ENCODE measurements around the gene RAB18. TPM values are rescaled to one million over a fixed set of nuclear protein-coding genes. Genes with fewer than 3 reads are reported as not detected.
"Not testable (repeated sequence)": the region's sequence is repeated elsewhere in the genome, so short reads cannot be mapped to it uniquely, and the experiment has no call there.

Gene RAB18
- total RNA-seq = 10 to 100 TPM; 64.0 to 69.6 TPM

- peak within 1 kb of the TSS; percentile 99 for H3K4me3 Mint-ChIP-seq
- POLR2A ChIA-PET = interaction anchor here (0.8 to 2.4 kb wide), 14 partner anchors 10 to 830 kb away, joined by 3 to 19 read pairs (median 4); partner anchors contain the start of genes PDSS1 and YME1L1
These were observed at the start of gene RAB18 for GRCh38 chr10:27504007-27504807. Gene RAB18 (plus strand): TSS chr10:27504304. CDS start chr10:27504370, 66 bp downstream.

GRCh38 chr10:27454837-27455236 lies 49.3 kb upstream of the RAB18 start:
- no peak overlapping the region for H3K27ac Mint-ChIP-seq
- H3K4me3 Mint-ChIP-seq = no peak overlapping the region
- no peaks in the 10 kb centered on the region for H3K36me3 Mint-ChIP-seq
- H3K9me3 Mint-ChIP-seq = no peaks in the 10 kb centered on the region
- no peak for DNase-seq
- peaks cover 7% of the 10 kb centered on the region for H3K27me3 Mint-ChIP-seq
- H3K4me1 Mint-ChIP-seq = peaks cover 3% of the 10 kb centered on the region
- POLR2A ChIA-PET = no interaction called here
- ATAC-seq (ENCODE audit: low read depth) = no peak

More at GRCh38 chr10:27504007-27504807, at the start of gene RAB18:
- H3K4me1 Mint-ChIP-seq = peaks cover 39% of the 10 kb centered on the region
- peak; percentile 94 for DNase-seq
- ATAC-seq (ENCODE audit: low read depth) = peak; percentile 98
- H3K27me3 Mint-ChIP-seq = no peaks in the 10 kb centered on the region
- H3K27ac Mint-ChIP-seq = peak within 1 kb of the TSS; percentile 99
- H3K36me3 Mint-ChIP-seq = peaks cover 7% of the 10 kb centered on the region
- no peaks in the 10 kb centered on the region for H3K9me3 Mint-ChIP-seq

- ATAC-seq (ENCODE audit: low read depth) (no peak), DNase-seq (no peak)
- POLR2A ChIA-PET = no interaction called here
- peaks cover 3% of the 10 kb centered on the region for H3K4me1 Mint-ChIP-seq
- no peaks in the 10 kb centered on the region for H3K36me3 Mint-ChIP-seq
- H3K9me3 Mint-ChIP-seq = no peaks in the 10 kb centered on the region
- no peak overlapping the region for H3K4me3 Mint-ChIP-seq
- no peaks in the 10 kb centered on the region for H3K27me3 Mint-ChIP-seq
- H3K27ac Mint-ChIP-seq = no peak overlapping the region
These were observed 46.7 kb upstream of the RAB18 start for GRCh38 chr10:27457261-27457945.

- POLR2A ChIA-PET = no interaction called here
- DNase-seq (no peak), ATAC-seq (ENCODE audit: low read depth) (no peak)
These were observed 46.1 kb upstream of the RAB18 start for GRCh38 chr10:27457966-27458365.

GRCh38 chr10:27461312-27461711 lies 42.8 kb upstream of the RAB18 start:
- no peak overlapping the region for H3K27ac Mint-ChIP-seq
- peaks cover 8% of the 10 kb centered on the region for H3K9me3 Mint-ChIP-seq
- no peak for ATAC-seq (ENCODE audit: low read depth)
- no peak for DNase-seq
- H3K27me3 Mint-ChIP-seq = no peaks in the 10 kb centered on the region
- H3K4me3 Mint-ChIP-seq = no peak overlapping the region
- peaks cover 6% of the 10 kb centered on the region for H3K36me3 Mint-ChIP-seq
- POLR2A ChIA-PET = no interaction called here
- H3K4me1 Mint-ChIP-seq = peaks cover 30% of the 10 kb centered on the region

More at GRCh38 chr10:27457966-27458365, 46.1 kb upstream of the RAB18 start:
- no peak overlapping the region for H3K4me3 Mint-ChIP-seq
- H3K36me3 Mint-ChIP-seq = no peaks in the 10 kb centered on the region
- peaks cover 3% of the 10 kb centered on the region for H3K4me1 Mint-ChIP-seq
- peaks cover 2% of the 10 kb centered on the region for H3K9me3 Mint-ChIP-seq
- no peaks in the 10 kb centered on the region for H3K27me3 Mint-ChIP-seq
- H3K27ac Mint-ChIP-seq = no peak overlapping the region

GRCh38 chr10:27463961-27464360 lies 40.1 kb upstream of the RAB18 start:
- ATAC-seq (ENCODE audit: low read depth) (no peak), DNase-seq (no peak)
- H3K27ac Mint-ChIP-seq = peak overlapping the region; percentile 76
- peaks cover 27% of the 10 kb centered on the region for H3K4me1 Mint-ChIP-seq
- POLR2A ChIA-PET = interaction anchor here (0.7 kb wide), 1 partner anchor 40 kb away, joined by 4 read pairs; the partner anchor contains the start of gene RAB18
- no peaks in the 10 kb centered on the region for H3K27me3 Mint-ChIP-seq
- H3K4me3 Mint-ChIP-seq = no peak overlapping the region
- H3K9me3 Mint-ChIP-seq = peaks cover 8% of the 10 kb centered on the region
- peaks cover 6% of the 10 kb centered on the region for H3K36me3 Mint-ChIP-seq

GRCh38 chr10:27464993-27465392 lies 39.1 kb upstream of the RAB18 start:
- Mint-ChIP-seq H3K27ac (peak overlapping the region; percentile 76), H3K4me3 (peak overlapping the region; percentile 57)

GRCh38 chr10:27465596-27465995 lies 38.5 kb upstream of the RAB18 start:
- Mint-ChIP-seq H3K4me1 (peaks cover 27% of the 10 kb centered on the region), H3K27ac (peak overlapping the region; percentile 66)
- not testable (repeated sequence) for H3K27me3 Mint-ChIP-seq; ATAC-seq (ENCODE audit: low read depth); H3K36me3 Mint-ChIP-seq; DNase-seq; H3K4me3 Mint-ChIP-seq; H3K9me3 Mint-ChIP-seq
- POLR2A ChIA-PET = interaction anchor here (1.0 kb wide), 1 partner anchor 38 kb away, joined by 4 read pairs; the partner anchor contains the start of gene RAB18

More at GRCh38 chr10:27464993-27465392, 39.1 kb upstream of the RAB18 start:
- H3K4me1 Mint-ChIP-seq = peaks cover 27% of the 10 kb centered on the region
- no peaks in the 10 kb centered on the region for H3K27me3 Mint-ChIP-seq
- POLR2A ChIA-PET = interaction anchor here (1.0 kb wide), 1 partner anchor 39 kb away, joined by 4 read pairs; the partner anchor contains the start of gene RAB18
- peaks cover 6% of the 10 kb centered on the region for H3K36me3 Mint-ChIP-seq
- DNase-seq (no peak), ATAC-seq (ENCODE audit: low read depth) (peak; percentile 92)
- peaks cover 8% of the 10 kb centered on the region for H3K9me3 Mint-ChIP-seq

- POLR2A ChIA-PET = interaction anchor here (1.7 kb wide), 1 partner anchor 33 kb away, joined by 6 read pairs; the partner anchor contains the start of gene RAB18
- ATAC-seq (ENCODE audit: low read depth) = no peak
- no peak for DNase-seq
- H3K4me1 Mint-ChIP-seq = peaks cover 2% of the 10 kb centered on the region
- H3K36me3 Mint-ChIP-seq = no peaks in the 10 kb centered on the region
- no peak overlapping the region for H3K4me3 Mint-ChIP-seq
- no peaks in the 10 kb centered on the region for H3K9me3 Mint-ChIP-seq
- H3K27me3 Mint-ChIP-seq = peaks cover 13% of the 10 kb centered on the region
- H3K27ac Mint-ChIP-seq = no peak overlapping the region
These were observed 33.2 kb upstream of the RAB18 start for GRCh38 chr10:27470885-27471284.

GRCh38 chr10:27474741-27475140 lies 29.4 kb upstream of the RAB18 start:
- peaks cover 1% of the 10 kb centered on the region for H3K9me3 Mint-ChIP-seq
- peaks cover 16% of the 10 kb centered on the region for H3K27me3 Mint-ChIP-seq
- no peaks in the 10 kb centered on the region for H3K36me3 Mint-ChIP-seq
- no peak overlapping the region for H3K27ac Mint-ChIP-seq
- no peak for ATAC-seq (ENCODE audit: low read depth)
- POLR2A ChIA-PET = no interaction called here
- DNase-seq = no peak
- no peak overlapping the region for H3K4me3 Mint-ChIP-seq
- no peaks in the 10 kb centered on the region for H3K4me1 Mint-ChIP-seq

GRCh38 chr10:27479016-27479415 lies 25.1 kb upstream of the RAB18 start:
- Mint-ChIP-seq H3K36me3 (no peaks in the 10 kb centered on the region), H3K27ac (no peak overlapping the region), H3K27me3 (peaks cover 9% of the 10 kb centered on the region), H3K4me3 (no peak overlapping the region), H3K4me1 (no peaks in the 10 kb centered on the region), H3K9me3 (peaks cover 2% of the 10 kb centered on the region)
- DNase-seq (no peak), ATAC-seq (ENCODE audit: low read depth) (no peak)
- POLR2A ChIA-PET = no interaction called here

- H3K4me3 Mint-ChIP-seq = no peak overlapping the region
- no peak overlapping the region for H3K27ac Mint-ChIP-seq
- POLR2A ChIA-PET = no interaction called here
- H3K36me3 Mint-ChIP-seq = no peaks in the 10 kb centered on the region
- ATAC-seq (ENCODE audit: low read depth) = no peak
- no peak for DNase-seq
- H3K9me3 Mint-ChIP-seq = peaks cover 2% of the 10 kb centered on the region
- H3K4me1 Mint-ChIP-seq = no peaks in the 10 kb centered on the region
- H3K27me3 Mint-ChIP-seq = peaks cover 16% of the 10 kb centered on the region
These were observed 22.6 kb upstream of the RAB18 start for GRCh38 chr10:27481486-27481885.
